ENCODE data around the gene FCRL6. TPM values are rescaled to one million over a fixed set of nuclear protein-coding genes. Genes with fewer than 3 reads are reported as not detected.

The FCRL6 gene, protein sequence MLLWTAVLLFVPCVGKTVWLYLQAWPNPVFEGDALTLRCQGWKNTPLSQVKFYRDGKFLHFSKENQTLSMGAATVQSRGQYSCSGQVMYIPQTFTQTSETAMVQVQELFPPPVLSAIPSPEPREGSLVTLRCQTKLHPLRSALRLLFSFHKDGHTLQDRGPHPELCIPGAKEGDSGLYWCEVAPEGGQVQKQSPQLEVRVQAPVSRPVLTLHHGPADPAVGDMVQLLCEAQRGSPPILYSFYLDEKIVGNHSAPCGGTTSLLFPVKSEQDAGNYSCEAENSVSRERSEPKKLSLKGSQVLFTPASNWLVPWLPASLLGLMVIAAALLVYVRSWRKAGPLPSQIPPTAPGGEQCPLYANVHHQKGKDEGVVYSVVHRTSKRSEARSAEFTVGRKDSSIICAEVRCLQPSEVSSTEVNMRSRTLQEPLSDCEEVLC
- total RNA-seq = not detected in 2 replicates

DNA sequence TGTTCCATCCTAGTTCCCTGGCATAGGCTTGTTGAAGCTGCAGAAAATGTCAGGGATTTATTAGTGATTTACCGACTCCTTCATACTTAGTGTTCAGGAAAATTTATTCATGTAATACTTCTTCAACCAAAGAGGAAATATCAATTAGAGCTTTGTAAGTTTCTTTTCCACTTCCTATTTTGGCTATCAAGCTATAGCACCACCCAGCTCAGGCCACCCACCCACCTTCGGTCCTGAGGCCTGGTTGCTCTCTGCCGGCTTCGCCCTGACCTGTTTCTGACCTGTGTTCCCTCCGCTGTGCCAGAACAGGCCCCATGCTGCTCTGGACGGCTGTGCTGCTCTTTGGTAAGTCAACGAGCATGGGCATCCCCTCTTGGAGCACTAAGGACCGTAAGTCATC lies at the start of gene FCRL6:
TSS of gene FCRL6 (plus strand) at position 250 of the 400 bp plus-strand sequence. CDS start at position 315, 65 bp downstream.

DNA sequence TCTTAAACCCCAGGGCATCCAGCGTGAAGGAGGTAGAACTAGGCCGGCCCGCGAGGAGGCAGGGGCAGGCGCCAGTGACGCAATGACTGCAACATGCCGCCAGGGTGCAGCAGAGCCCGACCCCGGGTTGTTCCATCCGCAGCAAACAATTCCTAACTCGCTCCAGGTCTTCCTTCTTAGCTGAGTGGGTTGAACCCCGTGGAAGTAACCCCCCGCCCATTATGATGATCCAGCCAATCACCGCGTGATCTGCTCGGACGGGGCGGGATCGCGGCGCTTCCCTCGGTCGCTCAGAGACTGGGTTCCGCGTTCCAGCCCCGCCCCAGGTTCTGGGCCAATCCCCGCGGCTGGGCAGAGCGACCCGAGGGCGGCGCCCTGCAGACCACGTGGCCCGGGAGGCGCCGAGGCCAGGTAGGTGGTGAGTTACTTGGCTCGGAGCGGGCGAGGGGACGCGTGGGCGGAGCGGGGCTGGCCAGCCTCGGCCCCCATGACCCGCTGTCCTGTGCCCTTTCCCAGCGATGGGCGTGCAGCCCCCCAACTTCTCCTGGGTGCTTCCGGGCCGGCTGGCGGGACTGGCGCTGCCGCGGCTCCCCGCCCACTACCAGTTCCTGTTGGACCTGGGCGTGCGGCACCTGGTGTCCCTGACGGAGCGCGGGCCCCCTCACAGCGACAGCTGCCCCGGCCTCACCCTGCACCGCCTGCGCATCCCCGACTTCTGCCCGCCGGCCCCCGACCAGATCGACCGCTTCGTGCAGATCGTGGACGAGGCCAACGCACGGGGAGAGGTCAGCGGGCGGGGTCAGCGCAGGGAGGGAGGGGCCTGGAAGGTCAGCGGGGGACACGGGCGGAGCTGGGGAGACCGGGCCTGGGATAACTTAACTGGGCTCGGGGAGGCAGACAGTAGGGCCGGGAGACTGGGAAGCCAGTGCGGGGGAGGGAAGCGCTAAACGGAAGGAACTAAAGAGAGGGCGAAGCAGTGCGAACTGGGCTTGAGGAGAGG lies 21.3 kb upstream of the FCRL6 start, which contains the start of gene DUSP23:
TSS of gene DUSP23 (plus strand) at position 380 of the 1,000 bp plus-strand sequence. CDS start at position 519, 139 bp downstream.

DNA sequence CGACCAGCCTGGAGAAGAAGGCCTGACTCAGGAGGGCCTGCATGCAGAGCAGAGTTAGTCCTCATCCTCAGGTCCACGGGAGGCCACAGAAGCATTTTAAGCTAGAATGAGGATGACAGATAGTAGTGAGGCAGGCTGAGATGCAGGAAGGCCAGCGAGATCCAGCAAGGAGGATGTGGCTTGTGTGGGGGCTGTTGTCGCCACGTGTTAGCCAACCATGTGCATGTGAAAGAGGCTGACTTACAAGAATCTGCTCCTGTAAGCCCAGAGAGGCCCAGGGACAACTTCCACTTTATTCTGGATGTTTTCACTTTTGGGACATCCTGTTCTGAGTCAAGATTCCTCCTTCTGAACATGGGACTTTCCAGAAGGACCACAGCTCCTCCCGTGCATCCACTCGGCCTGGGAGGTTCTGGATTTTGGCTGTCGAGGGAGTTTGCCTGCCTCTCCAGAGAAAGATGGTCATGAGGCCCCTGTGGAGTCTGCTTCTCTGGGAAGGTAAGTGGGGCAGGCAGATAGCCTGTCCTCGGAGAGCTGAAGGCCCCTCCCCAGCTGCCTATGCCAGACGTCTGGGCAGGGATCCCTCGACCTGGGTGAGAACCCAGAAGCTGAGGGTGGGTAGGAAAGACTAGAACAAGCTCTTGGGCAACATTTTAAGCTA lies 24.4 kb downstream of the FCRL6 start, which contains the start of gene SLAMF8:
TSS of gene SLAMF8 (plus strand) at position 433 of the 661 bp plus-strand sequence. CDS start at position 459, 26 bp downstream.

DNA sequence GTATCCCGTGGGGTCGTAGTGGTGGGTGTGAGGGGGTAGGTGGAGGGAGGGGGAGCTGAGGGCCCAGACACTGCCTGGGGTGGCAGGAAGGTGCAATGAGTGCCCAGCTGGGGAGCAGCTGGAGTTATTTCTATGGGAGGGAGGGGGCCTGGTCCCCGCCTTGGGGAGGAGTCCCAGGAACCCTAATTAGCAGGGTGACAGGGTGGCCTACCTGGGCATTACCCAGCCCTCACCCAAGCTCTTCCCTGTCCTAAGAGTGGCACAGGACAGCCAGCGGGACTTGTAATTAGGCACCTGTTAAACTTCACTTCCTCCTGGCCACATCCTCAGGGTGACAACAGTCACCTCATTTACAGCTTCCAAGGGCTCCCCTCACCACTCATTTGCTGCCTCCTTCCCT lies 60.4 kb downstream of the FCRL6 start, which contains the start of gene VSIG8:
TSS of gene VSIG8 (minus strand) at position 101 of the 400 bp plus-strand sequence. CDS start 136 bp downstream, outside the sequence.

Other genes starting within 250 kb of the FCRL6 start
- gene APCS, start 214.5 kb upstream of the FCRL6 start, total RNA-seq = not detected in 2 replicates
- 0.23 TPM in 1 of 2 replicates, not detected in the other for gene CRP, start 87.8 kb upstream of the FCRL6 start, total RNA-seq
- 36.9 and 104 TPM in 2 replicates for gene DUSP23, start 21.4 kb upstream of the FCRL6 start, total RNA-seq
- 0.09 and 1.5 TPM in 2 replicates for gene SLAMF8, start 24.5 kb downstream of the FCRL6 start, total RNA-seq
- gene VSIG8, start 60.3 kb downstream of the FCRL6 start, total RNA-seq = 0.12 TPM in 1 of 2 replicates, not detected in the other
- gene CFAP45, start 97.8 kb downstream of the FCRL6 start, total RNA-seq = 0.12 TPM in 1 of 2 replicates, not detected in the other
- gene TAGLN2, start 123.1 kb downstream of the FCRL6 start, total RNA-seq = 251 and 454 TPM in 2 replicates
- 0.09 and 2.0 TPM in 2 replicates for gene IGSF9, start 143.3 kb downstream of the FCRL6 start, total RNA-seq
- not detected in 2 replicates for gene SLAMF9, start 151.9 kb downstream of the FCRL6 start, total RNA-seq
- 2.3 TPM in 2 replicates for gene PIGM, start 229.6 kb downstream of the FCRL6 start, total RNA-seq